Liver (tissue), 3 donors: ENCODE measurements around the gene CLEC4A.

Experiments used
- HNF4G ChIP-seq: IDR thresholded peaks from 2 replicates; pipeline ENCODE4 v1.6.1; 2016; ENCODE audit warnings: antibody characterized with exemption
- NR2F2 ChIP-seq: IDR thresholded peaks from 2 replicates; pipeline ENCODE4 v1.6.1; 2016; ENCODE audit warnings: antibody characterized with exemption
- YY1 ChIP-seq: IDR thresholded peaks from 2 replicates; pipeline ENCODE4 v1.6.1; 2016; ENCODE audit warnings: antibody characterized with exemption, mild to moderate bottlenecking
- TF ChIP-seq, protein P1 (sequence below): fragments of 150-350 bp; IDR thresholded peaks from 2 replicates; pipeline ENCODE4 v1.5.1; 2017; ENCODE audit warnings: improper control_type of control experiment, low read depth, low read length; ENCODE audit not compliant: missing input control
- TF ChIP-seq, protein P2 (sequence below): IDR thresholded peaks from 2 replicates; pipeline ENCODE4 v1.6.1; 2016; ENCODE audit warnings: antibody characterized with exemption, mild to moderate bottlenecking
- donor health status: healthy.
- donor health status: healthy.

GRCh38 chr12:8076366-8076765 is 47.1 kb upstream of the CLEC4A start:
- TF ChIP-seq NR2F2 (no peak), YY1 (no peak), HNF4G (no peak)
- TF ChIP-seq, protein P1, sequence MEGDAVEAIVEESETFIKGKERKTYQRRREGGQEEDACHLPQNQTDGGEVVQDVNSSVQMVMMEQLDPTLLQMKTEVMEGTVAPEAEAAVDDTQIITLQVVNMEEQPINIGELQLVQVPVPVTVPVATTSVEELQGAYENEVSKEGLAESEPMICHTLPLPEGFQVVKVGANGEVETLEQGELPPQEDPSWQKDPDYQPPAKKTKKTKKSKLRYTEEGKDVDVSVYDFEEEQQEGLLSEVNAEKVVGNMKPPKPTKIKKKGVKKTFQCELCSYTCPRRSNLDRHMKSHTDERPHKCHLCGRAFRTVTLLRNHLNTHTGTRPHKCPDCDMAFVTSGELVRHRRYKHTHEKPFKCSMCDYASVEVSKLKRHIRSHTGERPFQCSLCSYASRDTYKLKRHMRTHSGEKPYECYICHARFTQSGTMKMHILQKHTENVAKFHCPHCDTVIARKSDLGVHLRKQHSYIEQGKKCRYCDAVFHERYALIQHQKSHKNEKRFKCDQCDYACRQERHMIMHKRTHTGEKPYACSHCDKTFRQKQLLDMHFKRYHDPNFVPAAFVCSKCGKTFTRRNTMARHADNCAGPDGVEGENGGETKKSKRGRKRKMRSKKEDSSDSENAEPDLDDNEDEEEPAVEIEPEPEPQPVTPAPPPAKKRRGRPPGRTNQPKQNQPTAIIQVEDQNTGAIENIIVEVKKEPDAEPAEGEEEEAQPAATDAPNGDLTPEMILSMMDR = no peak
- TF ChIP-seq, protein P2, sequence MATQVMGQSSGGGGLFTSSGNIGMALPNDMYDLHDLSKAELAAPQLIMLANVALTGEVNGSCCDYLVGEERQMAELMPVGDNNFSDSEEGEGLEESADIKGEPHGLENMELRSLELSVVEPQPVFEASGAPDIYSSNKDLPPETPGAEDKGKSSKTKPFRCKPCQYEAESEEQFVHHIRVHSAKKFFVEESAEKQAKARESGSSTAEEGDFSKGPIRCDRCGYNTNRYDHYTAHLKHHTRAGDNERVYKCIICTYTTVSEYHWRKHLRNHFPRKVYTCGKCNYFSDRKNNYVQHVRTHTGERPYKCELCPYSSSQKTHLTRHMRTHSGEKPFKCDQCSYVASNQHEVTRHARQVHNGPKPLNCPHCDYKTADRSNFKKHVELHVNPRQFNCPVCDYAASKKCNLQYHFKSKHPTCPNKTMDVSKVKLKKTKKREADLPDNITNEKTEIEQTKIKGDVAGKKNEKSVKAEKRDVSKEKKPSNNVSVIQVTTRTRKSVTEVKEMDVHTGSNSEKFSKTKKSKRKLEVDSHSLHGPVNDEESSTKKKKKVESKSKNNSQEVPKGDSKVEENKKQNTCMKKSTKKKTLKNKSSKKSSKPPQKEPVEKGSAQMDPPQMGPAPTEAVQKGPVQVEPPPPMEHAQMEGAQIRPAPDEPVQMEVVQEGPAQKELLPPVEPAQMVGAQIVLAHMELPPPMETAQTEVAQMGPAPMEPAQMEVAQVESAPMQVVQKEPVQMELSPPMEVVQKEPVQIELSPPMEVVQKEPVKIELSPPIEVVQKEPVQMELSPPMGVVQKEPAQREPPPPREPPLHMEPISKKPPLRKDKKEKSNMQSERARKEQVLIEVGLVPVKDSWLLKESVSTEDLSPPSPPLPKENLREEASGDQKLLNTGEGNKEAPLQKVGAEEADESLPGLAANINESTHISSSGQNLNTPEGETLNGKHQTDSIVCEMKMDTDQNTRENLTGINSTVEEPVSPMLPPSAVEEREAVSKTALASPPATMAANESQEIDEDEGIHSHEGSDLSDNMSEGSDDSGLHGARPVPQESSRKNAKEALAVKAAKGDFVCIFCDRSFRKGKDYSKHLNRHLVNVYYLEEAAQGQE = no peak
